GM12878 (cell line): Measurements from ENCODE around the gene OPN1SW. TPM values are rescaled to one million over a fixed set of nuclear protein-coding genes. Genes with fewer than 3 reads are reported as not detected.

Experiments
- BCL3 ChIP-seq: IDR thresholded peaks from 2 replicates; pipeline ENCODE4 v1.6.1; 2011; ENCODE audit warnings: borderline replicate concordance, low read depth, mild to moderate bottlenecking, moderate library complexity, low read length; ENCODE audit not compliant: insufficient read depth, poor library complexity, severe bottlenecking
- CBFB ChIP-seq: IDR thresholded peaks from 2 replicates; pipeline ENCODE4 v1.6.1; 2016; ENCODE audit warnings: antibody characterized with exemption, low read depth
- CREB1 ChIP-seq: IDR thresholded peaks from 2 replicates; pipeline ENCODE4 v1.6.1; 2012; ENCODE audit warnings: low read depth, mild to moderate bottlenecking, inconsistent platforms
- HCFC1 ChIP-seq: fragments of 150-350 bp; IDR thresholded peaks from 2 replicates; pipeline ENCODE4 v1.6.1; 2014; ENCODE audit warnings: low read length
- IRF4 ChIP-seq: IDR thresholded peaks from 2 replicates; pipeline ENCODE4 v1.6.1; 2011; ENCODE audit warnings: low read depth, low read length
- MYB ChIP-seq: fragments of 150-350 bp; IDR thresholded peaks from 2 replicates; pipeline ENCODE4 v1.6.1; 2014; ENCODE audit warnings: mild to moderate bottlenecking, low read depth, low read length, borderline replicate concordance
- NFIC ChIP-seq: IDR thresholded peaks from 2 replicates; pipeline ENCODE4 v1.6.1; 2012; ENCODE audit warnings: low read depth, mild to moderate bottlenecking, inconsistent platforms, low read length, moderate library complexity
- NR2C1 ChIP-seq: fragments of 450-650 bp; IDR thresholded peaks from 2 replicates; pipeline ENCODE4 v1.6.1; 2017; ENCODE audit warnings: antibody characterized with exemption, mild to moderate bottlenecking, moderate library complexity
- NR2F1 ChIP-seq: fragments of 450-650 bp; conservative IDR thresholded peaks from 2 replicates; pipeline ENCODE4 v1.6.1; 2017; ENCODE audit warnings: mild to moderate bottlenecking
- PKNOX1 ChIP-seq: fragments of 450-650 bp; IDR thresholded peaks from 2 replicates; pipeline ENCODE4 v1.6.1; 2016; ENCODE audit warnings: mild to moderate bottlenecking
- PML ChIP-seq: IDR thresholded peaks from 2 replicates; pipeline ENCODE4 v1.6.1; 2012; ENCODE audit warnings: low read length, inconsistent platforms
- RAD21 ChIP-seq: IDR thresholded peaks from 2 replicates; pipeline ENCODE4 v1.6.1; 2011; ENCODE audit warnings: mild to moderate bottlenecking, low read depth, low read length, moderate library complexity; ENCODE audit not compliant: insufficient read depth
- SP1 ChIP-seq: IDR thresholded peaks from one replicate; pipeline ENCODE4 v1.6.1; 2011; ENCODE audit warnings: low read depth, low read length
- SPI1 ChIP-seq: IDR thresholded peaks from 2 replicates; pipeline ENCODE4 v1.6.1; 2011; ENCODE audit warnings: low read depth, mild to moderate bottlenecking, low read length, moderate library complexity, borderline replicate concordance; ENCODE audit not compliant: insufficient read depth
- SREBF1 ChIP-seq: IDR thresholded peaks from 2 replicates; pipeline ENCODE4 v1.6.1; 2012; ENCODE audit warnings: mild to moderate bottlenecking, low read length
- SUPT20H ChIP-seq: IDR thresholded peaks from 2 replicates; pipeline ENCODE4 v1.6.1; 2011; ENCODE audit warnings: low read depth, mild to moderate bottlenecking, low read length, moderate library complexity, borderline replicate concordance; ENCODE audit not compliant: control insufficient read depth
- TAF1 ChIP-seq: IDR thresholded peaks from 2 replicates; pipeline ENCODE4 v1.6.1; 2011; ENCODE audit warnings: mild to moderate bottlenecking, low read depth, low read length, borderline replicate concordance
- ZNF24 ChIP-seq: fragments of 450-650 bp; IDR thresholded peaks from 2 replicates; pipeline ENCODE4 v1.6.1; 2017; ENCODE audit warnings: antibody characterized with exemption, mild to moderate bottlenecking
- polyA plus RNA-seq, 11 experiments: library from polyadenylated mRNA; depleted of rRNA in 4 of 11; unstranded in 6 of 11; stranded (reverse) in 5 of 11; fragments of >200 nt; fragmentation: Nextera tagmentation in 4 of 11; fragmentation: Illumina TruSeq in 1 of 11; extraction: Ambion mirVana in 4 of 11; extraction: Trizol in 1 of 11; gene quantifications; 1 replicate in 1 of 11; 2 replicates in 10 of 11; pipeline versions ENCODE4 v1.2.1 to v1.2.3, GENCODE V29; 2011 to 2016; ENCODE audit warnings: inconsistent platforms in 2 of 11, missing spikeins in 2 of 11, low read depth in 1 of 11
- total RNA-seq, 4 experiments: library from RNA; depleted of rRNA in 3 of 4; stranded (reverse); fragments of >200 nt in 3 of 4; fragmentation: Illumina TruSeq in 1 of 4; extraction: Trizol in 1 of 4; gene quantifications; 2 replicates each; pipeline versions ENCODE4 v1.2.1 to v1.2.3, GENCODE V29; 2013 to 2021
- TF ChIP-seq, protein P1 (sequence below): fragments of 150-350 bp; IDR thresholded peaks from 2 replicates; pipeline ENCODE4 v1.6.1; 2014; ENCODE audit warnings: mild to moderate bottlenecking, low read depth, low read length
- TF ChIP-seq, protein P2 (sequence below): IDR thresholded peaks from 2 replicates; pipeline ENCODE4 v1.6.1; 2011; ENCODE audit warnings: borderline replicate concordance, low read depth, mild to moderate bottlenecking, moderate library complexity, mixed read lengths, low read length; ENCODE audit not compliant: insufficient read depth; ENCODE audit errors: extremely low read length
- TF ChIP-seq, protein P3 (sequence below): fragments of 450-650 bp; formaldehyde crosslinking; IDR thresholded peaks from 2 replicates; pipeline ENCODE4 v1.4.0; 2020; ENCODE audit warnings: mild to moderate bottlenecking, moderate library complexity

OPN1SW gene
- total and polyA plus RNA-seq, 10 of the 15 experiments (the other 5 are each of a cell fraction or from before 2014, with no cell fraction given) = 0.11 to 0.35 (median 0.19) TPM; not detected in 6

DNA sequence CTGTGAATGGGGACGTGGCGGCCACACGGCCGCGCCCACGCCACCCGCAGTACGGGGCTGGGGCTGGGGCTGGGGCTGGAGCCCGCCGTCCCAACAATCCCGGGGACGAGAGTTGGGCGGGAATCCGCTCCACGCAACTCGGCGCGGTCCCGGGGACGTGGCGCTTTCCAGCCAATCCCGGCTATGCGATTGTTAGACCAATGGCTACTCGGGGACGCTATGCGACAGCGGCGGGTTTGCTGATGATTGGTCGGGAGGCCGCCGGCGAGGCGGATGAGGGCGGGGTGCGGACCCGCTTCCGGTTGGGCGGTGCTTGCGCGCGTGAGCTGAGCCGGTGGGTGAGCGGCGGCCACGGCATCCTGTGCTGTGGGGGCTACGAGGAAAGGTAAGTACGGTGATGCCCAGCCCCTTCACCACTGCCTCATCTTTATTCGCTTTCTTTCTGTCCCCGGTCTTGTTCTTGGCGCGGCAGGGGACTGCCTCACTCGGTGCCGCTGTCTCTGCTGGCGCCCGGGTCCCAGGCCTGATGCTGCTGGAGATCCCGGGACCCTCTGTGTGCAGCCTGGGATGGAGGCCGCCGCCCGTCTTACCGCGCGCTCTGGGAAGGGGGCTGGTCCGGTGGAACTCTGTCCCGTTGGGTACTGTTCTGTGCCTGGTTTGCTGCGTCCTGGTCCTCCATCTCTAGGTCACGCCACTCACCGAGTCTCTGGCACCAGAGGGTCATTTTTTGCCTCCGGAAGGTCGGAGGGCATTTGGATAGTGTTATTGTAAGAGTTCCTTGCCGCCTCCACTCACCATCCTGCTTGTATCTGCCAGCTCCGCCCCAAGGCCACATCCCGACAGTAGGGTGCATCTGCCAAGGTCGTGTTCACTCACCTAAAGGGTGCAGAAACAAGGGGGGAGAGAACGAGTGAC is 36.3 kb downstream of the OPN1SW start, which contains the start of gene CALU (continued):
- TF ChIP-seq PKNOX1 = peak; percentile 96
- peak; percentile 92 for TF ChIP-seq CREB1
- no peak for TF ChIP-seq ZNF24
- TF ChIP-seq SPI1 = no peak
- no peak for TF ChIP-seq SREBF1
- TF ChIP-seq, protein P1, sequence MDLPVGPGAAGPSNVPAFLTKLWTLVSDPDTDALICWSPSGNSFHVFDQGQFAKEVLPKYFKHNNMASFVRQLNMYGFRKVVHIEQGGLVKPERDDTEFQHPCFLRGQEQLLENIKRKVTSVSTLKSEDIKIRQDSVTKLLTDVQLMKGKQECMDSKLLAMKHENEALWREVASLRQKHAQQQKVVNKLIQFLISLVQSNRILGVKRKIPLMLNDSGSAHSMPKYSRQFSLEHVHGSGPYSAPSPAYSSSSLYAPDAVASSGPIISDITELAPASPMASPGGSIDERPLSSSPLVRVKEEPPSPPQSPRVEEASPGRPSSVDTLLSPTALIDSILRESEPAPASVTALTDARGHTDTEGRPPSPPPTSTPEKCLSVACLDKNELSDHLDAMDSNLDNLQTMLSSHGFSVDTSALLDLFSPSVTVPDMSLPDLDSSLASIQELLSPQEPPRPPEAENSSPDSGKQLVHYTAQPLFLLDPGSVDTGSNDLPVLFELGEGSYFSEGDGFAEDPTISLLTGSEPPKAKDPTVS = no peak
- TF ChIP-seq CBFB = 0 out of 2 replicates have a peak, but pooled peaks have one; percentile 2
- TF ChIP-seq SP1 = peak; percentile 92
- TF ChIP-seq TAF1 = peak; percentile 64; the same call in 1 of the 2 replicates
- no peak for TF ChIP-seq SUPT20H
- peak; percentile 51 for TF ChIP-seq NR2F1
- TF ChIP-seq NR2C1 = no peak
- 0 out of 2 replicates have a peak, but pooled peaks have one; percentile 13 for TF ChIP-seq HCFC1
- TF ChIP-seq, protein P2, sequence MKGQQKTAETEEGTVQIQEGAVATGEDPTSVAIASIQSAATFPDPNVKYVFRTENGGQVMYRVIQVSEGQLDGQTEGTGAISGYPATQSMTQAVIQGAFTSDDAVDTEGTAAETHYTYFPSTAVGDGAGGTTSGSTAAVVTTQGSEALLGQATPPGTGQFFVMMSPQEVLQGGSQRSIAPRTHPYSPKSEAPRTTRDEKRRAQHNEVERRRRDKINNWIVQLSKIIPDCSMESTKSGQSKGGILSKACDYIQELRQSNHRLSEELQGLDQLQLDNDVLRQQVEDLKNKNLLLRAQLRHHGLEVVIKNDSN = no peak
- TF ChIP-seq RAD21 = no peak
- no peak for TF ChIP-seq IRF4
- no peak for TF ChIP-seq MYB
- TF ChIP-seq PML = no peak
- TF ChIP-seq BCL3 = no peak
- TF ChIP-seq, protein P3, sequence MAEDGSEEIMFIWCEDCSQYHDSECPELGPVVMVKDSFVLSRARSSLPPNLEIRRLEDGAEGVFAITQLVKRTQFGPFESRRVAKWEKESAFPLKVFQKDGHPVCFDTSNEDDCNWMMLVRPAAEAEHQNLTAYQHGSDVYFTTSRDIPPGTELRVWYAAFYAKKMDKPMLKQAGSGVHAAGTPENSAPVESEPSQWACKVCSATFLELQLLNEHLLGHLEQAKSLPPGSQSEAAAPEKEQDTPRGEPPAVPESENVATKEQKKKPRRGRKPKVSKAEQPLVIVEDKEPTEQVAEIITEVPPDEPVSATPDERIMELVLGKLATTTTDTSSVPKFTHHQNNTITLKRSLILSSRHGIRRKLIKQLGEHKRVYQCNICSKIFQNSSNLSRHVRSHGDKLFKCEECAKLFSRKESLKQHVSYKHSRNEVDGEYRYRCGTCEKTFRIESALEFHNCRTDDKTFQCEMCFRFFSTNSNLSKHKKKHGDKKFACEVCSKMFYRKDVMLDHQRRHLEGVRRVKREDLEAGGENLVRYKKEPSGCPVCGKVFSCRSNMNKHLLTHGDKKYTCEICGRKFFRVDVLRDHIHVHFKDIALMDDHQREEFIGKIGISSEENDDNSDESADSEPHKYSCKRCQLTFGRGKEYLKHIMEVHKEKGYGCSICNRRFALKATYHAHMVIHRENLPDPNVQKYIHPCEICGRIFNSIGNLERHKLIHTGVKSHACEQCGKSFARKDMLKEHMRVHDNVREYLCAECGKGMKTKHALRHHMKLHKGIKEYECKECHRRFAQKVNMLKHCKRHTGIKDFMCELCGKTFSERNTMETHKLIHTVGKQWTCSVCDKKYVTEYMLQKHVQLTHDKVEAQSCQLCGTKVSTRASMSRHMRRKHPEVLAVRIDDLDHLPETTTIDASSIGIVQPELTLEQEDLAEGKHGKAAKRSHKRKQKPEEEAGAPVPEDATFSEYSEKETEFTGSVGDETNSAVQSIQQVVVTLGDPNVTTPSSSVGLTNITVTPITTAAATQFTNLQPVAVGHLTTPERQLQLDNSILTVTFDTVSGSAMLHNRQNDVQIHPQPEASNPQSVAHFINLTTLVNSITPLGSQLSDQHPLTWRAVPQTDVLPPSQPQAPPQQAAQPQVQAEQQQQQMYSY = no peak
- TF ChIP-seq NFIC = no peak
